OCI-LY3 (cell line): ENCODE results near the gene ACRBP.

Experiments used
- H2AFZ ChIP-seq: fragments of 200-600, 300-600 bp; shearing (Covaris generic); 2 replicates; pipeline ENCODE4 v1.6.0; 2014; ENCODE audit warnings: antibody characterized with exemption, low read depth, low read length
- H3K27ac ChIP-seq: fragments of 200-600, 300-600 bp; sonication (generic); 2 replicates; pipeline ENCODE4 v1.5.1; 2014; ENCODE audit warnings: mild to moderate bottlenecking, low read length, moderate library complexity, mixed read lengths
- H3K27me3 ChIP-seq: fragments of 200-600, 300-600 bp; sonication (generic); 2 replicates; pipeline ENCODE4 v1.6.1; 2014; ENCODE audit warnings: low read depth, low read length, mixed read lengths
- H3K36me3 ChIP-seq: fragments of 200-600, 300-600 bp; sonication (generic); replicated peaks from 2 replicates; pipeline ENCODE3; 2014; ENCODE audit warnings: low read depth, low read length, mixed read lengths
- H3K4me1 ChIP-seq: fragments of 300-600, 200-600 bp; sonication (generic); 2 replicates; pipeline ENCODE4 v1.6.1; 2014; ENCODE audit warnings: low read length, mixed read lengths
- H3K4me2 ChIP-seq: fragments of 200-600, 300-600 bp; sonication (generic); 2 replicates; pipeline ENCODE4 v1.6.1; 2014; ENCODE audit warnings: low read length, mixed read lengths
- H3K4me3 ChIP-seq: fragments of 300-600, 200-600 bp; sonication (generic); 2 replicates; pipeline ENCODE4 v1.5.1; 2014; ENCODE audit warnings: antibody characterized with exemption, mild to moderate bottlenecking, low read length, moderate library complexity
- H3K79me2 ChIP-seq: fragments of 300-600, 200-600 bp; shearing (Covaris generic); 2 replicates; pipeline ENCODE4 v1.6.1; 2014; ENCODE audit warnings: mild to moderate bottlenecking, low read length, mixed read lengths
- H3K9ac ChIP-seq: fragments of 300-600, 200-600 bp; shearing (Covaris generic); 2 replicates; pipeline ENCODE4 v1.6.0; 2014; ENCODE audit warnings: mild to moderate bottlenecking, low read length, moderate library complexity
- H3K9me3 ChIP-seq: fragments of 200-600, 300-600 bp; shearing (Covaris generic); 2 replicates; pipeline ENCODE4 v1.6.1; 2014; ENCODE audit warnings: low read length, mixed read lengths; ENCODE audit not compliant: insufficient read depth
- H4K20me1 ChIP-seq: fragments of 200-600, 300-600 bp; sonication (generic); 2 replicates; pipeline ENCODE4 v1.6.1; 2016; ENCODE audit warnings: low read length, mixed read lengths; ENCODE audit not compliant: insufficient read depth
- CTCF ChIP-seq: fragments of 200-600, 300-600 bp; sonication (generic); IDR thresholded peaks from 2 replicates; pipeline ENCODE4 v1.5.1; 2014; ENCODE audit warnings: antibody characterized with exemption, low read length, low read depth
- EZH2phosphoT487 ChIP-seq: fragments of 200-600 bp; shearing (Covaris generic); IDR thresholded peaks from 2 replicates; pipeline ENCODE4 v1.6.1; 2018; ENCODE audit warnings: antibody characterized with exemption, mixed run types, low read depth

The ACRBP gene

GRCh38 chr12:6647083-6647604 lies at the start of gene ACRBP:
Gene ACRBP, minus strand, starts transcription at chr12:6647432. Its CDS starts 66 bp downstream, at chr12:6647366.
- H3K27me3 ChIP-seq = no peaks in the 10 kb centered on the region
- H3K4me3 ChIP-seq = peak within 1 kb of the TSS; percentile 81
- H3K4me2 ChIP-seq = peak within 1 kb of the TSS; percentile 69
- H3K9ac ChIP-seq = peak within 1 kb of the TSS; percentile 72
- no peaks in the 10 kb centered on the region for H4K20me1 ChIP-seq
- no peaks in the 10 kb centered on the region for H3K9me3 ChIP-seq
- H2AFZ ChIP-seq = no peak within 1 kb of the TSS
- H3K4me1 ChIP-seq = peaks cover 33% of the 10 kb centered on the region
- H3K36me3 ChIP-seq = no peaks in the 10 kb centered on the region
- H3K79me2 ChIP-seq = no peaks in the 10 kb centered on the region
- H3K27ac ChIP-seq = no peak within 1 kb of the TSS
- TF ChIP-seq CTCF (no peak), EZH2phosphoT487 (no peak)

GRCh38 chr12:6695313-6696045 lies 48.2 kb upstream of the ACRBP start:
- Histone ChIP-seq H3K27me3 (no peaks in the 10 kb centered on the region), H3K9me3 (no peaks in the 10 kb centered on the region), H3K9ac (no peak overlapping the region), H3K4me2 (no peak overlapping the region), H4K20me1 (no peaks in the 10 kb centered on the region), H3K79me2 (no peaks in the 10 kb centered on the region), H3K36me3 (no peaks in the 10 kb centered on the region), H3K4me3 (no peak overlapping the region), H3K27ac (no peak overlapping the region), H3K4me1 (peaks cover 25% of the 10 kb centered on the region), H2AFZ (no peak overlapping the region)
- no peak for TF ChIP-seq EZH2phosphoT487
- no peak for TF ChIP-seq CTCF

- Histone ChIP-seq H3K9ac (no peak overlapping the region), H3K4me2 (no peak overlapping the region), H3K79me2 (peaks cover 8% of the 10 kb centered on the region), H2AFZ (no peak overlapping the region), H4K20me1 (no peaks in the 10 kb centered on the region), H3K9me3 (no peaks in the 10 kb centered on the region), H3K27me3 (no peaks in the 10 kb centered on the region), H3K4me1 (peaks cover 30% of the 10 kb centered on the region), H3K36me3 (no peaks in the 10 kb centered on the region), H3K4me3 (no peak overlapping the region), H3K27ac (no peak overlapping the region)
- TF ChIP-seq EZH2phosphoT487 = no peak
- TF ChIP-seq CTCF = no peak
Observed at GRCh38 chr12:6694701-6695100, 47.5 kb upstream of the ACRBP start.

- Histone ChIP-seq H4K20me1 (no peaks in the 10 kb centered on the region), H3K4me3 (no peak overlapping the region), H3K27me3 (no peaks in the 10 kb centered on the region), H3K36me3 (no peaks in the 10 kb centered on the region), H3K9me3 (no peaks in the 10 kb centered on the region), H3K27ac (no peak overlapping the region), H3K79me2 (peaks cover 11% of the 10 kb centered on the region), H2AFZ (no peak overlapping the region), H3K9ac (no peak overlapping the region), H3K4me1 (peaks cover 30% of the 10 kb centered on the region), H3K4me2 (no peak overlapping the region)
- no peak for TF ChIP-seq CTCF
- no peak for TF ChIP-seq EZH2phosphoT487
Observed at GRCh38 chr12:6693832-6694355, 46.7 kb upstream of the ACRBP start.
